ENCODE data around the gene TYROBP.
"Not testable (repeated sequence)": the region's sequence is repeated elsewhere in the genome, so short reads cannot be mapped to it uniquely, and the experiment has no call there.

Gene TYROBP

DNA sequence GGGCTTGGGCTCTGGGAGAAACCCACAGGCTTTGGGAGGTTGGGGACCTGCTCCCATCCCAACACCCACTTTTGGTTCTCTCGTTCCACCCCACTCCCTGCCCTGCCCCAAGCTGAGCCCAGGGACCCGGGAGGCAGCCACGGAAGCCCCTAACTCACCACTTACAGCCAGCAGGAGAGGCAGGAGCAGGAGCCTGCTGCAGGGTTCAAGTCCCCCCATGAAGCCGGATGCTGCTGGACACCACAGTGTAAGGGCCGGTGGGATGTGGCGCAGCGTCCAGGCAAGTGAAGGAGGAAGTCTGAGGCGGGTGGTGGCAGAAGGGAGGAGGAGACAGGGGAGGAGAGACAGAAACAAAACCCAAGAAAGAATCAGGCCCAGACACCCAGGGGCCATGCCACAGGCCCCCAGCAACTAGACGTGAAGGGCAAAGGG is at the start of gene TYROBP:
Gene TYROBP, minus strand, starts transcription at position 286 of the 432 bp plus-strand sequence. Its CDS starts 67 bp downstream, at position 219.
- no peak for DNase-seq

DNA sequence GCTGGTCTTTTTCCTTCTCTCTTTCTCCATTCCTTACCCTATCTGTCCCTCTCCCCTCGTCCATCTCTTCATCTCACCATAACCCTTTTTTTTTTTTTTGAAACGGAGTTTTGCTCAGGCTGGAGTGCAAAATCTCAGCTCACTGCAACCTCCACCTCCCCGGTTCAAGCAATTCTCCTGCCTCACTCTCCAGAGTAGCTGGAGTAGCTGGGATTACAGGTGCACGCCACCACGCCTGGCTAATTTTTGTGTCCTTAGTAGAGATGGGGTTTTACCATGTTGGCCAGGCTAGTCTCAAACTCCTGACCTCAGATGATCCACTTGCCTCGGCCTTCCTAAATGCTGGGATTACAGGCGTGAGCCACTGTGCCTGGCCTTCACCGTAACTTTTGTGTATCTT is 49.3 kb upstream of the TYROBP start:
- DNase-seq: not testable (repeated sequence)

DNA sequence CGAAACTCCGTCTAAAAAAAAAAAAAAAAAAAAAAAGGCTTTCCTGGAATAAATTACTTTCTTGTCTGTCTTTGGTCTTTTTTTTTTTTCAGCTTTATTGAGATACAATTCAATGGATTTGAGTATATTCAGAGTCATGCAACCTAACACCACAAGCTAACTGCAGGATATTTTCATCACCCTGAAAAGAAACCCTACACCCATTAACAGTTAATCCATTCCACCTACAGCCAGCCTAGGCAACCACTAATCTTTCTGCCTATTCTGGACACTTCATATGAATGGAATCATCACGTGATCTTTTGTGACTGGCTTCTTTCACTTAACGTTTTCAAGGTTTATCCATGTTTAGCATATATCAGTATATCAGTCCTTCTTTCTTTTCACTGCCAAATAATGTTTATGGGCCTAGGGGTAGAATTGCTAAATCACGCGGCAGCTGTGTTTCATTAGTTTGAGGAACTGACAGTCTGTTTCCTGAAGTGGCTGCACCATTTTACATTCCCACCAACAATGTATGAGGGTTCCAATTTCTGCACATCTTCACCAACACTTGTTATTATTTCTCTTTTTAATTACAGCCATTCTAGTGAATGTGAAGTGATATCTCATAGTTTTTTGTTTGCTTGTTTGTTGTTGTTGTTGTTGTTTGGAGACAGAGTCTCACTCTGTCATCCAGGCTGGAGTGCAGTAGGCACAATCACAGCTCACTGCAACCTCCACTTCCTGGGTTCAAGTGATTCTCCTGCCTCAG is 48.0 kb upstream of the TYROBP start:
- no peak for DNase-seq

DNA sequence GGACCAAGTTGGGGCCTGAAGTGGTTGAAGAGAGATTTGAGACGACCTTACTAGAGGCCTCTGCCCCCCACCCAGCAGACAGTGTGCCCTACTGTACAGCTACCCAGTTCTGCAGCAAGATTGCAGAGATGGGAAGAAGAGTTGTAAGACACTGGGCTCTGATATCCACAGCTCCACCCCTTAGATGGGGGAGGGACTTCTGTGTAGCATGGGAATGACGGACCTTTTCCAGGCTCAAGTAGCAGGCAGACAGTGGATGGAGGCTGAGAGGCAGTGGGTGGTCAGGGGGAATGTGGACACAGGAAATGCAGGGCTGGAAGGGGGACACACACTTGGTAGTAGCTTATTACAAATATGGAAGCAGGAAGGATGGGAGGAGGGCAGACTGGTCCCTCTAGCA is 41.0 kb upstream of the TYROBP start:
- DNase-seq: no peak

DNA sequence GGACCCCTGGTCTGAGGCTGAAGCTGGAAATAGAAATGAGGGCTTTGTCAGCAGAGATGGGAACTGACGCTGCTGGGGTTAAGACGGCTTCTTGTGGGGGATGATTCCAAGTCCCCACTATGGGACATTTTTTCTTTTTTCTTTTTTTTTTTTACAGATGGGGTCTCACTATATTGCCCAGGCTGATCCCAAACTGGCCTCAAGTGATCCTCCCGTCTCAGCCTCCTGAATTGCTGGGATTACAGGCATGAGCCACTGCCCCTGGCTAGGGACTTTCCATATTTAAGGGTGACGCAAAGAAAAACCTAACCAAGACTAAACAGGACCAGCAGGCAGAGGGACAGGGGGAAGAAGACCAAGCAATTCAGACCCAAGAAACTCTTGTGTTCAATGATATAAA is 38.1 kb upstream of the TYROBP start:
- DNase-seq: no peak

DNA sequence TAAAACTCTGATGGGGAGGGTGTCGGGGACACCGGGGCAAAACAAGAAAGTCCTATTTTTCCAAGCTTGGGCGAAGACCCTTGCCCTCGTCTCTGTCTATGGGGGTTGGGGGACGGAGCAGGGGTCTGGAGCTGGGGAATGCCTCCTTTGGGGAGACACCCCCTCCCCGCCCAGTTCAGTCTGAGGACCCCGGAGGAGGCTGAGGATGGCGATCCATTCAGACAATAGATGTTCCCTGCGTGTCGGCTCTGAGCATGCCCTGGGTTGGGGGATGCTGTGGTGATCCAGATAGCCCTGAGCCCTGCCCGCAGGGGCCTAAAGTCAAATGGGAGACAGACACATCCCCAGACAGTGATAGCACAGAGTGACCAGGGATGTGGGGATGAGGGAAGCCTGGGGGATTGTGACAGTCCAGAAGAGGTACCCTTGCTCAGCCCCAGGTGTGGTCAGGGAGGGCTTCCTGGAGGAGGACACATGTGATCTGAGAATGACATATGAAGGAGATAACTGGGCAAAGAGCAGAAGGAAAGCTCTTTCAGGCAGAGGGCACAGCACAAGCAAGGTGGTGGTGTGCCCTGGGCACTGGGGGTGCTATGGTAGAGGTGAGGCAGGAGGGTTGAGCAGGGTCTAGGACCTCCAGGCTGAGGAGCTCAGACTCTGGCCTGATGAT is 37.2 kb upstream of the TYROBP start:
- DNase-seq: no peak

DNA sequence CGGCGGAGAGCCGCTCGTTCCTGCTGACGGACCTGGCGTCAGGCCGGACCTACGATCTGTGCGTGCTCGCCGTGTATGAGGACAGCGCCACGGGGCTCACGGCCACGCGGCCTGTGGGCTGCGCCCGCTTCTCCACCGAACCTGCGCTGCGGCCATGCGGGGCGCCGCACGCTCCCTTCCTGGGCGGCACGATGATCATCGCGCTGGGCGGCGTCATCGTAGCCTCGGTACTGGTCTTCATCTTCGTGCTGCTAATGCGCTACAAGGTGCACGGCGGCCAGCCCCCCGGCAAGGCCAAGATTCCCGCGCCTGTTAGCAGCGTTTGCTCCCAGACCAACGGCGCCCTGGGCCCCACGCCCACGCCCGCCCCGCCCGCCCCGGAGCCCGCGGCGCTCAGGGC is 36.5 kb upstream of the TYROBP start:
- DNase-seq: no peak

DNA sequence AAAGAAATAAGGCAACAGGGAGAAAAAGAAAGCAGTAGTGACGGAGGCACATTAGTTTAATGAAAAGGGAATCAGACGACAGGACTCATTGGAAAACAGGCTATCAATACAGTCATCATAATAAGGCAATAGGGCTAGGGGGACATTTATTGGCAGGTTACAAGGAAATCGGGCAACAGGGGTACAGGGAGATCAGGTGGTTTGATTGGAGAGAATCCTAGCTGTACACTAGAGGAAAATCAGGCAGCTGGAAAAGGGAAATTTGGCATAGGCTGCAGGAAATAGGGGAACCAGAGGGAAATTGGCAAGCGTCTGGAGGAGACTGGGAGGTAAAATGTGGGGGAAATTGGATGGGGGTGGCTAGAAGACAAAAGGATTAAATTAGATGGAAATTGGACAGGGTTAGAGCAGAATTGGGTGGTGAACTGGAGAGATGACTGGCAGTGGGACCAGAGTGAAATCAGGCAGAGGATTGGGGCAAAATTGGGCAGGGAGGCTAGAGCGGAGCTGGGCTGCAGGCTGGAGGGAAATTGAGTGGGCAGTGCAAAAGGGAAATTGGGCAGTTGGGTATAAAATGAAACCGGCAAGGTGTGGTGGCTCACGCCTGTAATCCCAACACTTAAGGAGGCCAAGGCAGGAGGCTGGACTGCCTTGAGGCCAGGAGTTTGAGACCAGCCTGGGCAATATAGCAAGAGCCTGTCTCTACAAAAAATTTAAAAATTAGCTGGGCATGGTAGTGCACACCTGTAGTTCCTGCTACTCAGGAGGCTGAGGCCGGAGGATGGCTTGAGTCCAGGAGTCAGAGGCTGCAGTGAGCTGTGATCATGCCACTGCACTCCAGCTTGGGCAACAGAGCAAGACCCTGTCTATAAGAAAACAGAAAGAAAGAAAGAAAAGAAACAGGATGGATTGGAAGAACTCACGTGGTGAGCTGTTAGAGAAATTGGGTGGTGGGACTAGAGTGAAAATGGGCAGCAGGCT is 35.5 kb upstream of the TYROBP start:
- no peak for DNase-seq

DNA sequence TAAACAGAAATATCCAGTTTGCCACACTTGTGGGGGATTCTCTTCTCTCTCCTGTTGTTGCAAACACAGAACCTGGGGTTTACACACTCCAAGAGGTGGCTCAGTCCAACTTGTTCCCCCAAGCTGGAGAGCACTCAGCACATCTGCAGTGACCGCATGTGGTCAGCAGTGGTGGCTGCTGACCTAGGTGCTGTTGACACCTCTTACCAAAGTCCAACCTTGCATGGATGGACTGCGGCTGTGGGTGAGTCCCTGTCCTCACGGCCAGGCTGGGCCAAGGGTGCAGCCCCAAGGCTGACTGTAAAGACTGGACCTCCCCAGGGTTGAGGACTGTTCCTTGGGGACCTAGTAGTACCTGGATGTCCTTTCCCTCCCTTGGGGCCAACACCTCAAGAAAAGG is 34.1 kb upstream of the TYROBP start:
- DNase-seq: no peak

DNA sequence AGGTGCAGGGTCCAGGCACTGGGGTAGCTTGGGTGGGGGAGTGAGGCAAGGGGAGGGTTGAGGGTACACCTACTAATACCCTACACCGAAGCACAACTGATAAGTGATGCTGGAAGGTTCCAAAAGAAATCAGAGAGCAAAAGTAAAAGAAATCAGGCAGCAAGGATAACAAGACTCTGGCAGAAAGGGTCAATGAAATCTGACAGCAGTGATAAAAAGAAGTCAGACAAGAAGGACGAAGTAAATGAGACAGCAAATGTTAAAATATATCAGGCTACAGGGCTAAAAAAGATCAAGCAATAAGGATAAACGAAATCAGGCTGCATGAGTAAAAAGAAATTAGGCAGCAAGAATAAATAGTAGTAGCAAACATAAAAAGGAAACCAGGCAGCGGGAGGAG is 32.7 kb upstream of the TYROBP start:
- DNase-seq: no peak

DNA sequence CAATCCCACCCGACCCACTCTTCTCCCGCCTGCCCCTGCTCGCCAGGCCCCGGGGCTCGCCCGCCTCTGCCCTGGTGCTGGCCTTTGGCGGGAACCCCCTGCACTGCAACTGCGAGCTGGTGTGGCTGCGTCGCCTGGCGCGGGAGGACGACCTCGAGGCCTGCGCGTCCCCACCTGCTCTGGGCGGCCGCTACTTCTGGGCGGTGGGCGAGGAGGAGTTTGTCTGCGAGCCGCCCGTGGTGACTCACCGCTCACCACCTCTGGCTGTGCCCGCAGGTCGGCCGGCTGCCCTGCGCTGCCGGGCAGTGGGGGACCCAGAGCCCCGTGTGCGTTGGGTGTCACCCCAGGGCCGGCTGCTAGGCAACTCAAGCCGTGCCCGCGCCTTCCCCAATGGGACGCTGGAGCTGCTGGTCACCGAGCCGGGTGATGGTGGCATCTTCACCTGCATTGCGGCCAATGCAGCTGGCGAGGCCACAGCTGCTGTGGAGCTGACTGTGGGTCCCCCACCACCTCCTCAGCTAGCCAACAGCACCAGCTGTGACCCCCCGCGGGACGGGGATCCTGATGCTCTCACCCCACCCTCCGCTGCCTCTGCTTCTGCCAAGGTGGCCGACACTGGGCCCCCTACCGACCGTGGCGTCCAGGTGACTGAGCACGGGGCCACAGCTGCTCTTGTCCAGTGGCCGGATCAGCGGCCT is 32.1 kb upstream of the TYROBP start:
- no peak for DNase-seq

DNA sequence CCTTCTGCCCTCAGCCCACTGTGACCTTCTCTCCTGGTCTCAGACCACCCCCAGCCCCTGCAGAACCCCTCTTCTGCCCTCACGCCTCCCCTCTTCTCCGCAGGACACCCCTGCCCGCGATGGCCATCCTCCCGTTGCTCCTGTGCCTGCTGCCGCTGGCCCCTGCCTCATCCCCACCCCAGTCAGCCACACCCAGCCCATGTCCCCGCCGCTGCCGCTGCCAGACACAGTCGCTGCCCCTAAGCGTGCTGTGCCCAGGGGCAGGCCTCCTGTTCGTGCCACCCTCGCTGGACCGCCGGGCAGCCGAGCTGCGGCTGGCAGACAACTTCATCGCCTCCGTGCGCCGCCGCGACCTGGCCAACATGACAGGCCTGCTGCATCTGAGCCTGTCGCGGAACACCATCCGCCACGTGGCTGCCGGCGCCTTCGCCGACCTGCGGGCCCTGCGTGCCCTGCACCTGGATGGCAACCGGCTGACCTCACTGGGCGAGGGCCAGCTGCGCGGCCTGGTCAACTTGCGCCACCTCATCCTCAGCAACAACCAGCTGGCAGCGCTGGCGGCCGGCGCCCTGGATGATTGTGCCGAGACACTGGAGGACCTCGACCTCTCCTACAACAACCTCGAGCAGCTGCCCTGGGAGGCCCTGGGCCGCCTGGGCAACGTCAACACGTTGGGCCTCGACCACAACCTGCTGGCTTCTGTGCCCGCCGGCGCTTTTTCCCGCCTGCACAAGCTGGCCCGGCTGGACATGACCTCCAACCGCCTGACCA is 31.4 kb upstream of the TYROBP start:
- DNase-seq: no peak

DNA sequence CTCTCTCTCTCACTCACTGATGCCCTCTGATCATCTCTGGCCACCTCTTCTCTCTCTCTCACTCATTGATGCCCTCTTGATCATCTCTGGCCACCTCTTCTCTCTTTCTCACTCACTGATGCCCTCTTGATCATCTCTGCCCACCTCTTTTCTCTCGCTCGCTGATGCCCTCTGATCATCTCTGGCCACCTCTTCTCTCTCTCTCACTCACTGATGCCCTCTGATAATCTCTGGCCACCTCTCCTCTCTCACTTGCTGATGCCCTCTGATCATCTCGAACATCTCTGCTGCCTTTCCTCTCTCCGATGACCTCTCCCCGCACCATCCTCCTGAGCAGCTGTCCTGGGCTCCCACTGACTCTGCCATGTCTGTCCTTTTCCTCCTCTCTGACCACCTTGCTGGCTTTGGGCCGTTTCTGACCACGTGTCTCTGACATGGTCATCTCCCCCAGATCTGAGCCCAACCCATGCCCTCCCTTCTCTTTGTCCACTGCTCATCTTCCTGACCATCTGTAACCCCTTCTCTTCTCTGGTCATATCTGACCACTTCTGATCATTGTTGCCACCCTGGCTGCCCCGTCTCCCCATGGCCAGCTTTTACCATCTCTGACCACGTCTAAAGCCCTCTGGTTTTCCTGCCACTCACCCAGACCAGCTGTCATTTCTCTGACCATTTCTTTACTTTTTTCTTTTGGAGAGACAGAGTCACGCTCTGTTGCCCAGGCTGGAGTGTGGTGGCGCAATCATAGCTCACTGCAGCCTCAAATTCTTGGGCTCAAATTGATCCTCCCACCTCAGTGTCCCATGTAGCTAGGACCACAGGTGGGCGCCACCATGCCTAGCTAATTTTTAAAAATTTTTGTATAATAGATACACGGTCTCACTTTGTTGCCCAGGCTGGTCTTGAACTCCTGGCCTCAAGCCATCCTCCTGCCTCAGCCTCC is 30.5 kb upstream of the TYROBP start:
- no peak for DNase-seq

DNA sequence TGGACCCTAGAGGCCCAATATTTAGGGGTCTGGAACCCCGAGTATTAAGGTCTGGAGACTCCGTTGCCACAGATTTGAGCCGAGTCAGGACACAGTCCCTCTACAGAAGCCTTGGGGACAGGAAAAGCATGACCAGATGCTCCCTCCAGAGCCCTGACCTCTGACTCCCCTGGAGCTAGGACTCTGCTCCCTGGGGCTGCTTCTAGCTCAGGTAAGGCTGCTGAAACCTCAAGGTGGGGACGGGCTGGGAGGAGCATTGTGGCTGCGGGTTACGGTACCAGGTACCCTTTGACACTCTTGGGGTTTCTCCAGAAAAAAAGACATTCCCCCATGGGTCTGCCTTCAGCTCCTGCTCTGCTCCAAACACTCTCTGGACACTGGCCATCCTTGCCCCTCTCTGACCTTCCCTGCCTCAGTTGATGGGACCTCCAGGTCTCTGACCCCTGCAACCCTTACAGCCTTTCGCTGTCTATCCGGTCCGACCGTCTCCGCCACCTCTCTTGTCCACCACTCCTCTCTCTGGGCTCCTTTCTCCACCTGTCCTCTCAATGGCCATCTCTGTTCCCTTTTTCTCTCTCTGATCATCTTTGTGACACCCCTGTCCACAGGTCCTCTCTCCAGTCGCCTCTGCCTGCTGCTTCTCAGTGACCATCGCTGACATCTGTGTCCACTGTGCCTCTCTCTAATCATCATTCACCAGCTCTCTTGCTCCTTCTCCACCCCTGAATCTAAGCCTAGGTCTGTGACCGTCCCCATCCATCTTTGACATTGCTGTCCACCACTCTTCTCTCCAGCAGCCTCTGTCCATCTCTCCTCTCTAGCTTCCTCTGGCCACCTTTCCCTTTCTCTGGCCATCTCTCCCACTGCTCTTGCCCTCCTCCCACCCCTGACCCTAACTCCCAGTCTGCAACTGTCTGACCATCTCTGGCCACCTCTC is 29.5 kb upstream of the TYROBP start:
- no peak for DNase-seq

DNA sequence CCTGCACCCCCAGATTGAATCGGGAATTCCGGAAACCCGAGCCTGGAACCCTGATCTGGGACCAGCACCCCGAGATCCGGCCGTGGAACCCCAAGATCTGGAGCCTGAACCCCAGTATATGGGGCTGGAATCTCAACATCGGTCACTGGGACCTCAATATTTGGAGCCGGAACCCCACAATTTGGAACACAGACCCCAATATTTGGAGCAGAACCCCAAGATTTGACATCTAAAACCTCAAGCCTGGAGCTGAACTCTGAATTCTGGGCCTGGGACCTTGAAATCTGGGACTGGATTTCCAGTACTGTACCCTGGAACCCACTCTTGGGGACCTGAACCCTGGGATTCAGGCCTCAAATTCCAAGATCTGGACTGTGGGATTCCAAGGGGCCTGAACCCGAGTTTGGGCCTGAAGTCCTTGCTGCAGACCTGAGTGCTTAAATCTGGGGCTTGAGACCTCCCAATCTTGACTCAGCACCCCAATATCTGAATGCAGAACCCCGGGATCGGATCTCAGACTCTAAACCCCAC is 28.7 kb upstream of the TYROBP start:
- DNase-seq: no peak

DNA sequence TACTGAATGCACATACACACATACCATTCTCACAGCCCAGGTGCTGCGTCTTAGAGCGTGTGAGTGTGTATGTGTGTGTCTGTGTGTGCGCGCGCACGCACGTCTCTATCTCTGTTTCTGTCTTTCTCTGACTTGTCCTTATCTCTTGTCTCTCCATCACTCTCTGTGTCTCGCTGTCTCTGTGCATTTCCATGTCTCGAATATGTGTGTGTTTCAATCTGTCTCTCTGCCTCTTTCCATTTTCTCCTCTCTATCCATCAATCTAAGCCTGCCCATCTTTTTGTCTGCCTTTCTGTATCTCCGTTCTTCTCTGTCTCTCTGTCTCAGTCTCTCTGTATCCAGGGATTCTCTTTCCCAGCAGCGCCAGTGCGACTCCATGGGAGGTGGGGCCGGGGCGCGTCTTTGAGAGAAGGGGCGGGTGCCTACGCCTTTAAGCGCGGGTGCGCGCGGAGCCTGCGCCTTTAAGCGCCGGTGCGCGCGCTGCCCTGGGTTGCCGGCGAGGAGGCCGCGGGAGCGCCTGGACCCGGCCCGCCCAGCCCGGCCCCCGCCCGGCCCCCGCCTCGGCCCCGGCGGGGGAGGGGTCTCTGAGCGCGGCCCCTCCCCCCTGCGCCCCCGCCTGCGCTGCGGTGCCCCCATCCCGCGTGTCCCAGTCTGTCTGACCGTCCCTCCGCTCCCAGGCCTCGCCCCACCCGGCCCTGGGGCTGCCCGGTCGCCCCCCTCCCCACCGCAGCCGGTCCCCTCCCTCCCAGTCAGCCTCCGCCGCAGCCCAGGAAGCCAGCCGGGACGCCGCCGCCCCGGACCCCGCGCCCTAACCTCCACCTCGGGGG is 28.0 kb upstream of the TYROBP start, which contains the start of gene LRFN3:
Gene LRFN3, plus strand, starts transcription at position 464 of the 827 bp plus-strand sequence. CDS start 3,052 bp downstream, outside the sequence.
- DNase-seq: peak; percentile 64

DNA sequence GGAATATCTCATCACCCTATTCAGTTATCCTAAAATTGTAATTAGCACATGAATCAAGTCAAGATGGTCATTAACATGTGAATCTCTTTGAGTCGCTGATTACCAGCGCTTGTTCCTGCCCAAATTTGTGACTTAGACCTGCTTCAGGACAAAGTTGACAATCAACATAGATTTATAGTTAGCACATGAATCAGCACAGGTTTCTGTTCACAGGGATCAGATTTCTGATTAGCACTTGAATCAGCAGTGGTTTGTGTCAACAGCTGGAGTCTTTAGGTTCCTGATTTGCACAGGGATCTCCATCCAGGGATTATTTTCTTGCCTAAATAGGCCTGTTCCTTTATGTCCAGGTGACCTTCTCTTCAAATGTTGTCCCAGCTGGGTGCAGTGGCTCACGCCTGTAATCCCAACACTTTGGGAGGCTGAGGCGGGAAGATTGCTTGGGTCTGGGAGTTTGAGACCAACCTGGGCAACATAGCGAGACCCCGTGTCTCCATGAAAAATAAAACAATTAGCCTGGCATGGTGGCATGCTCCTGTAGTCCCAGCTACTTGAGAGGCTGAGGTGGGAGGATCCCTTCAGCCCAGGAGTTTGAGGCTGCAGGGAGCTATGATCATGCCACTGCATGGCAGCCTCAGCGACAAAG is 24.3 kb upstream of the TYROBP start:
- DNase-seq: no peak

DNA sequence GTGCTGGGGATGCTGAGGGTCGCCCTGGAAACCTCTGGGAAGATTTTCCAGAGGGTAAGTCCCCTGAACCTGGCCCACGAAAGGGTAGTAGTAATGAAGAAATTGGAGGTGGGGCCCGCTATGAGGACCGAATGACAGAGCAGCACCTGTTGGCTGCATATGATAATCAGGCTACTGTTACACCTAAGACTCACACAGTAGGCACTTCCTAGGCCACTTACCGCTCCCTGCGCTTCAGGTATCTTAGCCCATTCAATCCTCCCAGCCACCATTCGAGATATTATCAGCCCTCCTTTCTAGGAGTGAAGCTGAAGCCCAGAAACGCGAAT is 23.7 kb upstream of the TYROBP start:
- DNase-seq: no peak
